Stimulated activated CD8-positive, alpha-beta memory T cell treated with anti-CD3 and anti-CD28 coated beads, Interleukin-7, amount 100 ng/mL, for 24 hours (primary cell): ENCODE results near the gene HLA-DPB1.
"Not testable (repeated sequence)": the region's sequence is repeated elsewhere in the genome, so short reads cannot be mapped to it uniquely, and the experiment has no call there.

ENCODE experiments used
- DNase-seq: peaks from one replicate; pipeline ENCODE4 v3.0.0-alpha.2; 2020; ENCODE audit warnings: low read depth

Gene HLA-DPB1

GRCh38 chr6:33071569-33071968 is 4.2 kb upstream of the HLA-DPB1 start:
- no peak for DNase-seq

DNA sequence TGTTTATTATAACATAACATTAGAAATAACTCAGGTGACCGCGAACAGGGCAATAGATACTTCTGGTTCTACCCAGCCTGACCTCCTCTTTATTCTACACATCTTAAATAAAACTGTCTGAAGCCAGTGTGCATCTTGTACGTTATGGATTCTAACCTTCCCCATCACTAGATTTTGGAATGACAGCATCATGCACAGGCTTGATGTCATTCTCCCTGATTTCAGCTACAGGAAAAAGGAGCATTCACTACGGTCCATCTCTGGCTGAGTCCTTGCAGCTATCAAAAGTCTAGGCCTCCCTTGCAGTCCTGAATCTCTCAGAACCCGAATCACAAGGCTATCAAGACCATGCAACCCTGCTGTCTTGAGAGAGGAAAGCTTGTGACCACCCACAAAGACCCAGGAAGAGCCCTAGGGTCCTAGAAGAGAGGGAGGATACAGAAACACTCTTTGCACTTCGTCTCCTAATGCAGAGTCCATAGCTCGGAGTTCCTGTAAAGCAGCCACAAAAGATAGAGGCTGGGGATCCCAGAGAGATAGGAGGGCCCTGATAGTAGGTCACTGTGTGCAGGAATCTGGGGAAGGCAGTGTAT is 3.2 kb upstream of the HLA-DPB1 start:
- DNase-seq, result no peak

GRCh38 chr6:33073431-33073871 is 2.3 kb upstream of the HLA-DPB1 start, which contains the start of gene HLA-DPA1:
HLA-DPA1 (minus strand) TSS chr6:33073649.
- no peak for DNase-seq

- DNase-seq, result no peak
Measured at GRCh38 chr6:33075208-33075567, 602 bp upstream of the HLA-DPB1 start.

- DNase-seq, result no peak
Measured at GRCh38 chr6:33076406-33076934, 680 bp downstream of the HLA-DPB1 start.

- DNase-seq, result no peak
Measured at GRCh38 chr6:33077908-33078307, 2.1 kb downstream of the HLA-DPB1 start.

GRCh38 chr6:33078442-33078841 is 2.7 kb downstream of the HLA-DPB1 start:
- DNase-seq, result no peak

- DNase-seq, result no peak
Measured at GRCh38 chr6:33078919-33079521, 3.2 kb downstream of the HLA-DPB1 start.

DNA sequence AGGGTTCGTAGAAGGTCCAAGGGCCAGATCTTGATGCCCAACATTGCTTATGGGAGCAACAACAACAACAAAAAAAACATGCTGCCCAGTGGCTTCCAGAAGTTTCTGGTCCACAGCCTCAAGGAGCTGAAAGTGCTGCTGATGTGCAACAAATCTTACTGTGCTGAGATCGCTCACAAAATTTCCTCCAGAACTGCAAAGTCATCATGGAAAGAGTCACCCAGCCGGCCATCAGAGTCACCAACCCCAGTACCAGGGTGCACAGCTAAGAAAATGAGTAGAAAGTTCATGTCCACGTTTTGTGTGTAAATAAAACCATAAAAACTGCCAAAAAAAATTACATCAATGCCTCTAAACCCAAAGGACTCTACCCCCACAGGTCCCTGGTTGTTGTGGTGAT is 3.8 kb downstream of the HLA-DPB1 start:
- no peak for DNase-seq

- no peak for DNase-seq
Measured at GRCh38 chr6:33080127-33081089, 4.6 kb downstream of the HLA-DPB1 start.

GRCh38 chr6:33081098-33081824 is 5.5 kb downstream of the HLA-DPB1 start:
- no peak for DNase-seq

GRCh38 chr6:33082702-33083101 is 6.9 kb downstream of the HLA-DPB1 start:
- DNase-seq, result no peak

- no peak for DNase-seq
Measured at GRCh38 chr6:33085627-33086026, 9.8 kb downstream of the HLA-DPB1 start.

DNA sequence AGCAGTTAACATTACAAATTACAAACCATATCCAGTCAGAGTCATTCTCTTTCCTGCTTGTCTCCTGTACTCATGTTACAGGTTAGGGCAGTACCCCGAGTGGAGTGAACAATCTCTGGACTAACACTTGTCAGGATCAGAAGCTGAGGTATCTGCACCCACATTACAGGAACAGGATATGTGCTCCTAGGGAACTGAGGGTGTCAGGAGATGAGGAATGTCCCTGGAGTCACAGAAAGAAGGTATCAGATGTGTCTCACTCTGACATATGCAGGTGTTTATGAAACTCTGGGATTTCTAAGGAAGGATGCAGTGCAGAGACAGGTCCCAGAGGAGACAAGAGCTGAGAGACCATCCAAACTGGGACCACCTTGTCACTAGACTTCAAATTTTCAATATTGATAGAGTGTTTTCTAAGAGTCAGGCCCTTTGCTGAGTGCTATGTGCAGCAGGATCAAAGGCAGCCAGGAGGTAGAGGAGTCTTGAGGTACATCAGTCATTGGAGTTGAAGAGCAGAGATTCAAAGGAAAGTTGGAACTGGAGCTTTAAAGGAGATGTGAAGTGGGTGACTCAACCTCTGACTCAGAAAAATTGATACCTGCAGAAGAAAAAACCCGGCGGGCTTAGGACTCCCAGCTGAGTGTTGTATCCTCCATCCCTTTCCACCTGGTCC is 12.6 kb downstream of the HLA-DPB1 start:
- no peak for DNase-seq

GRCh38 chr6:33088931-33089620 is 13.3 kb downstream of the HLA-DPB1 start:
- DNase-seq, result no peak

DNA sequence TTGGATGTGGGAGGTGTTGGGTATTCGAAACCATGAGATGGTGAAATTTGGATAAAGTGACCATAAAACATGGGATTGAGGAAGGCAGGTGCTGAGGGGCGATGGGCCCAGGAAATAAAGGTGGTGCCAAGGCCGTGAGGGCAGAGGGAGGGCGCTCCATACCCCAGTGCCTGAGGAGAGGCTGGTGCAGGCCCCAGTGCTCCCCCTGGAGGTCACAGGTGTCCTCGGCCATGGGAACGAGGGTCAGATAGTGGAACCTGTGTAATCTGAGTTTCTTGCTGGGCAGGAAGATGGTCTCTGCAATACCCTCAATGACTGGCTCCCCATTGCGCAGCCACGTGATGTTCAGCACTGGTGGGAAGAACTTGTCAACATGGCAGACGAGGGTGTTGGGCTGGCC is 16.2 kb downstream of the HLA-DPB1 start:
- peak; percentile 47 for DNase-seq

DNA sequence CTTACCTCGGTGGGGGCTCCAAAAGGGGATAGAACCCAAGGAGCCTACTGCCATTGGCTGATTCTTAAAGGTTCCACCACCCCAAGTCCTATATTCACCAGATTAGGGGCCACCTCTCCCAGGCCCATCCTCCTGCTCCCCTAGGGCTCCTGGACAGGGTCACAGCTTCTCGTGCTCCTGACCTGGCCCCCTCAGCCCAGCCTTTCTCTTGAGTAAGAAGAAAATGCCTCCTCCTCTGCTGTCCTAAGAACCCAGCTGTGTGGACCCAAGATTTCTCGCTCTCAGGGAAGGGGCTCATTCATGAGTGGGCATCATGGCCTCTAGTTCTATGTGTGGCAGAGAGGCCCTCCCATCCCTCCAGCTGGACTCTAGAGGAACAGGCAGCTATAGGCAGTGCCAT is 16.6 kb downstream of the HLA-DPB1 start:
- DNase-seq, result no peak

DNA sequence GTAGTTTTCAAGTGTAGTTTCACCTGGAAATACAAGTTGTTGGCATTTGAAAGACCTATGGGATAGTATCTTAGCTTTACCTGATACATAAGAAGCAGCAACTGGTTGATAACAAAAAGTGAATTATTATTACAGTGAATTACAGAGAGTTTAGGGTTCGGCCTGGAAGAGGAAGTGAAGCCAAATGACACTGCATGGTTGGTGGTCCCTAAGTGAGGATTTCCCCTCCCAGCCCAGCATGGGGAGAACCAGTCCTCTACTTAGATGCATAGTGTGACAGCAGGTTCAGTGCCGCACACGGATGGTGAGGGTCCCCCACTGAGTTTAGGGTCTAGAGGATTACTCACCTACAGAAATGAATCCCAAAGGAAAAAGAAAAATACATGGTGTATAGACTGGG is 18.1 kb downstream of the HLA-DPB1 start:
- DNase-seq, result no peak

DNA sequence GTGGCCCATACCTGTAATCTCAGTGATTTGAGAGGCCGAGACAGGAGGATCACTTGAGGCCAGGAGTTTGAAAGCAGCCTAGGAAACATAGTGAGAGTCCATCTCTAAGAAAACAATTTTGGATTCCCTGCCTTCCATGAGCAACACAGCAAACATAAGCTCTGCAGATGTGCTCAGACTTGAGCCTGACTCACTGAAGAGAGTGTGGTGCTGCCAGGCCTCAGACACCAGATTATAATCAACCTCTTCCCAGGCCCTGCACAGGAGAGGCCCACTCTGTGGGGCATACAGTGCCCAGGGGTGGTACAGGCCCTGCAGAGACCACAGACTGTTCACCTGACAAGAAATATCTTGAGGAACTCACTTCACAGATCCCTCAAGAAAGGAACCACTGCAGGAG is 19.9 kb downstream of the HLA-DPB1 start:
- DNase-seq, result no peak

DNA sequence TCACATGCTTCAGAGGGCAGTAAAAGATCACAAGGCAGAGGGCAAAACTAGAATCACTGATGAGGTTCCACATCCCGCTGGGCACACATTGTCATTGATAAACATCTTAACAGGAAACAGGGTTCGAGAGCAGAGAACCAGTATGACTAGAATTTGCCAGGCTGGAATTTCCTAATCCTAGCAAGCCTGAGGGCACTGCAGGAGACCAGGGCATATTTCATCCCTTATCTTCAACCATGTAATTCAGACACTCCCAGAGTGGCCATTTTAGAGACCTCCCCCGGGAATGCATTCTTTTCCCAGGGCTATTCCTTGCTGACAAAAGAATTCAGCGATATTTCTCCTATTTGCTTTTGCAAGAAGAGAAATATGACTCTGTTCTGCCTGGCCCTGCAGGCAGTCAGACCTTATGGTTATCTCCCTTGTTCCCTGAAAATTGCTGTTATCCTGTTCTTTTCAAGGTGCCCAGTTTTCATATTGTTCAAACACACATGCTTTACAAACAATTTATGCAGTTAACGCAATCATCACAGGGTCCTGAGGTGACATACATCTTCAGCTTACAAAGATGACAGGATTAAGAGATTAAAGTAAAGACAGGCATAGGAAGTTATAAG is 25.4 kb downstream of the HLA-DPB1 start:
- DNase-seq, result not testable (repeated sequence)
